CD4-positive, CD25-positive, alpha-beta regulatory T cell (primary cell): Measurements from ENCODE around the gene SSX2IP. TPM values are rescaled to one million over a fixed set of nuclear protein-coding genes. Genes with fewer than 3 reads are reported as not detected.
A peak's percentile ranks its signal among the peaks of the same experiment; 100 is the strongest.

Source experiments
- ATAC-seq, 2 donors: fragments of 150-1000 bp; cut with Tn5 transposase; one replicate each; pipeline ENCODE4 v1.10.0; 2021; ENCODE audit warnings: low read depth in 2 of 2, moderate number of reproducible peaks in 2 of 2, moderate library complexity in 1 of 2
- DNase-seq, 3 donors: peaks; one replicate each; pipeline versions ENCODE4 v3.0.0 to v3.0.0-alpha.2; 2012 to 2022; ENCODE audit warnings: mixed read lengths in 1 of 3
- H3K27ac ChIP-seq: one replicate; pipeline ENCODE4 v1.7.0; 2013; ENCODE audit warnings: mild to moderate bottlenecking, low read length; ENCODE audit not compliant: insufficient read depth, poor library complexity, severe bottlenecking
- H3K27me3 ChIP-seq: one replicate; pipeline ENCODE4 v1.7.0; 2013; ENCODE audit warnings: low read length; ENCODE audit not compliant: control insufficient read depth, insufficient read depth
- H3K36me3 ChIP-seq: one replicate; pipeline ENCODE4 v1.7.0; 2013; ENCODE audit warnings: mild to moderate bottlenecking, low read length, moderate library complexity; ENCODE audit not compliant: control insufficient read depth, insufficient read depth
- H3K4me1 ChIP-seq: 2 replicates; pipeline ENCODE4 v1.7.0; 2013; ENCODE audit warnings: mild to moderate bottlenecking, low read length; ENCODE audit not compliant: insufficient read depth, control insufficient read depth, poor library complexity, severe bottlenecking
- H3K4me3 ChIP-seq: one replicate; pipeline ENCODE4 v1.7.0; 2013; ENCODE audit warnings: low read depth, mild to moderate bottlenecking, low read length, moderate library complexity
- H3K9me3 ChIP-seq, 2 experiments: 1 replicate in 1 of 2; 2 replicates in 1 of 2; pipeline ENCODE4 v1.7.0; 2013; ENCODE audit warnings: low read length in 2 of 2, mild to moderate bottlenecking in 1 of 2, moderate library complexity in 1 of 2; ENCODE audit not compliant: control insufficient read depth in 2 of 2
- H3K27ac Mint-ChIP-seq, 3 donors: one replicate each; pipeline ENCODE4 v1.8.0; 2020 to 2022; ENCODE audit warnings: mild to moderate bottlenecking in 3 of 3, mixed read lengths in 3 of 3, moderate library complexity in 2 of 3
- H3K27me3 Mint-ChIP-seq: one replicate; pipeline ENCODE4 v1.8.0; 2022; ENCODE audit warnings: mild to moderate bottlenecking, mixed read lengths
- H3K36me3 Mint-ChIP-seq: one replicate; pipeline ENCODE4 v1.8.0; 2020; ENCODE audit warnings: mixed read lengths
- H3K4me1 Mint-ChIP-seq, 4 donors: one replicate each; pipeline ENCODE4 v1.8.0; 2020 to 2022; ENCODE audit warnings: mixed read lengths in 4 of 4, mild to moderate bottlenecking in 1 of 4
- H3K4me3 Mint-ChIP-seq, 4 donors: one replicate each; pipeline ENCODE4 v1.8.0; 2020 to 2022; ENCODE audit warnings: mild to moderate bottlenecking in 4 of 4, mixed read lengths in 4 of 4, moderate library complexity in 3 of 4
- H3K9me3 Mint-ChIP-seq, 7 donors: one replicate each; pipeline ENCODE4 v1.8.0; 2020 to 2022; ENCODE audit warnings: mixed read lengths in 7 of 7, mild to moderate bottlenecking in 3 of 7, moderate library complexity in 2 of 7
- polyA plus RNA-seq, 4 donors: library from polyadenylated mRNA; unstranded; fragments of 300-500 nt; fragmentation: Illumina TruSeq; gene quantifications; one replicate each; pipeline ENCODE4 v1.2.3, GENCODE V29; 2021
- total RNA-seq: library from RNA; stranded (reverse); gene quantifications from one replicate; pipeline ENCODE4 v1.2.3, GENCODE V29; 2022

The SSX2IP gene
- total and polyA plus RNA-seq, 5 donors from 2014 or later, result 1.5 to 9.3 (median 2.9) TPM

DNA sequence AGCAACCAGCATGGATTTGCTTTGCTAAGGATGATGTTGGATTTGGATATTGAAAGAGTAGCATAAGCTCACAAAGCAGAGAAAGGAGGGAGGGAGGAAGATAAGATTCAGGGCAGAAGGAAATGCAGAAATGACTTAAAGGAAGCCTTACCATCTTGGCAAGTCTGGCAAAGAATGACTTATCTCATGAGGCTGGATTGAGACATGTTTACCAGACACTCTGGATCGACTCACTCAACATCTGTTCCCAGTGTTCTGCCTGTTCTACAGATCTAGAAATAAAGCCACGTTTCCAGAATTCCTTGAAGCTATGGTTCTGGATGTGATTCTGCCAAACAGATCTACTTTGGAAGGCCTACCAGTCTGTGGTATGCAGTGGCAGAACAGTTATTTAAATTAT, 77.2 kb downstream of the SSX2IP start:
- Mint-ChIP-seq H3K27ac (no peak overlapping the region), H3K27me3 (no peaks in the 10 kb centered on the region), H3K4me3 (no peak overlapping the region), H3K9me3 (peaks cover 0 to 6% (median 2%) of the 10 kb centered on the region in 7 donors), H3K4me1 (peaks cover 0 to 10% (median 3%) of the 10 kb centered on the region in 4 donors), H3K36me3 (no peaks in the 10 kb centered on the region)
- DNase-seq, result no peak
- H3K9me3 ChIP-seq, result peaks cover 0 to 12% of the 10 kb centered on the region in 2 experiments
- no peak for ATAC-seq
- H3K4me3 ChIP-seq, result no peak overlapping the region
- H3K36me3 ChIP-seq, result no peaks in the 10 kb centered on the region
- H3K27ac ChIP-seq, result no peak overlapping the region
- peaks cover 2% of the 10 kb centered on the region for H3K27me3 ChIP-seq
- H3K4me1 ChIP-seq, result no peaks in the 10 kb centered on the region

DNA sequence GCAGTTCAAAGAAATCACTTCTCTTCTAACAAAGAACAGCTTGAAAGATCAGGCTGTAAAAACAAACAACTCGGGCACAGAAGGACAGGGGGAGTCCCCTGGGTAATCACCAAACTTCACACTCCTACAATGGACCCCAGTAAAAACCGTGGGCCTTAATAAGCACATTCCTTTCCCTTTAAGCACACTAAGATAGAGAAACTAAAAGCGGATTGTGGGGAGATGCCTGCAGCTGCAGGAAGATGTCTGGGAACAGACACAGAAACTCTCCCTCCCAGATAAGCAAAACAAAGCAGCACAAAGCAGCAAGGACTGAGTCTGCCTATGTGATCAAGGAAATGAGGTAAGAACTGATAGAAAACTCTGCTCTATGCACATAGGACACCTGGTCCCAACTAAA, 78.5 kb downstream of the SSX2IP start:
- Histone ChIP-seq H3K27ac (peak overlapping the region; percentile 15), H3K4me1 (no peaks in the 10 kb centered on the region), H3K27me3 (peaks cover 2% of the 10 kb centered on the region), H3K9me3 (peaks cover 0 to 12% of the 10 kb centered on the region in 2 experiments), H3K4me3 (no peak overlapping the region), H3K36me3 (no peaks in the 10 kb centered on the region)
- Mint-ChIP-seq H3K27ac (peak overlapping the region; percentile 2 to 82 (median 45)), H3K4me3 (peak overlapping the region in 2 of 4 donors; percentile 10 to 32), H3K36me3 (peaks cover under 1% of the 10 kb centered on the region), H3K9me3 (peaks cover 0 to 12% (median 2%) of the 10 kb centered on the region in 7 donors), H3K27me3 (no peaks in the 10 kb centered on the region), H3K4me1 (peaks cover 0 to 10% (median 3%) of the 10 kb centered on the region in 4 donors)
- peak in 1 of 2 donors; percentile 25 for ATAC-seq
- DNase-seq, result peak in 2 of 3 donors; percentile 9 to 18

DNA sequence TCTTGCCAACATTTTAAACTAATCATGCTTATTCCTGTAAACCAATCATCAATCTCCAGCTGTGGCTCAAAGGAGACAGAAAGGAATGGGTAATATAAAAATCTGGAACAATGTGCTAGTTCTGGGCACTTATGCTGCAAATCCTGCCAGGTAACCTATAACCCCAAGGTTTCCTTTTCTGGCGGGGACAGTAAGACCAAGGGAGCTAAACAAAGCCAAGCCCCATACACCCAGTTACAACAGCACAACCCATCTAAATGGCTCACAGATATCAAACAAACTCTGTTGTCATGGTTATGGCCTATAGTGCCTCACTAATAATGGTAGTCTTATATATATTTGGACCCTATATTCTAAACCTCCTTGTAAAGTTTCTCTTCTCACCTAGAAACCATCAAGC, 79.2 kb downstream of the SSX2IP start:
- Histone ChIP-seq H3K4me3 (no peak overlapping the region), H3K36me3 (no peaks in the 10 kb centered on the region), H3K27me3 (peaks cover 2% of the 10 kb centered on the region), H3K27ac (no peak overlapping the region), H3K9me3 (peaks cover 1 to 18% of the 10 kb centered on the region in 2 experiments), H3K4me1 (no peaks in the 10 kb centered on the region)
- Mint-ChIP-seq H3K36me3 (peaks cover 5% of the 10 kb centered on the region), H3K9me3 (peaks cover 4 to 19% (median 6%) of the 10 kb centered on the region in 7 donors), H3K27ac (peak overlapping the region in 2 of 3 donors; percentile 45 to 82), H3K27me3 (no peaks in the 10 kb centered on the region), H3K4me1 (peaks cover 0 to 10% (median 3%) of the 10 kb centered on the region in 4 donors), H3K4me3 (peak overlapping the region in 1 of 4 donors; percentile 10)
- DNase-seq, result no peak
- ATAC-seq, result no peak

DNA sequence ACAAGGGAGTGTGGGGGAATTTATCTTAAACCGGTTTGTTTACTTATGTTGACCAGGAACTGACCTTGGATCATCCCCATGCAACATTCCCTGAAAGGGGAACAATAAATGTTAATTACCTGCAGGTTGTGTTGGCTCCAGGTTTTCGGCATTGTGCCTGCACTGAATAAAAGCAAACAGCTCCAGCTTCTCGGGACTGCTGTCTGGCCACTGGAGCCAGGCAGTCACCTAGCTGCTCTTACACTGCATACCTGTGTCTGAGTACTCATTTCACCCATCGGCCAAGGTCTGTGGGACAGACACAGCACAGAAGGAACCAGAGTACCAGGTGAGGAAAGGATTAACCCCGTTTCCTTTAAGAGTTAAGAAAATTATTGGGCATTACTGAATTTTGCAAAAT, 83.3 kb downstream of the SSX2IP start:
- Mint-ChIP-seq H3K4me3 (no peak overlapping the region), H3K27me3 (no peaks in the 10 kb centered on the region), H3K36me3 (peaks cover 11% of the 10 kb centered on the region), H3K27ac (no peak overlapping the region), H3K4me1 (peaks cover 0 to 7% (median 3%) of the 10 kb centered on the region in 4 donors), H3K9me3 (peaks cover 6 to 35% (median 14%) of the 10 kb centered on the region in 7 donors)
- H3K4me1 ChIP-seq, result no peaks in the 10 kb centered on the region
- H3K9me3 ChIP-seq, result peaks cover 15 to 27% of the 10 kb centered on the region in 2 experiments
- no peak for DNase-seq
- H3K36me3 ChIP-seq, result no peaks in the 10 kb centered on the region
- no peak for ATAC-seq
- H3K27me3 ChIP-seq, result peaks cover 2% of the 10 kb centered on the region
- H3K27ac ChIP-seq, result no peak overlapping the region
- no peak overlapping the region for H3K4me3 ChIP-seq

DNA sequence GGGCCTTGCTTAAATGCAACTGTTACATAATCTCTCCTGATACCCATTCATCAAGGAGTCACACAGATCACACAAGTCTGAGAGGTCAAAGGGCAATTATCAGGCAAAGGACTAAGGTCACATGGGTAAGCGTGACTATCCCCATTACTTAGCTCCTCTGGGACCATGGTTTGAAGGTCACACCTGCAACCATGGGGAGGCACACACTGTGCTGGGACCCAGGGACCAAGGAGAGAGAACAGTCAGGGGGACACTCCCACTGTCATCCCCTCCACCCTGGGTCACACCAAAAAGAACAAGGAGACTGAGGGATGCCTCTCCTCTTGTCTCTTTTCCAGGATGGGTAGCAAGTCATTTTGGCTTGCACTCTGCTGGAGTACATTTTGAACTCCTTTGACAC, 85.1 kb downstream of the SSX2IP start:
- Histone ChIP-seq H3K9me3 (peaks cover 15 to 27% of the 10 kb centered on the region in 2 experiments), H3K27ac (no peak overlapping the region), H3K4me3 (no peak overlapping the region), H3K36me3 (no peaks in the 10 kb centered on the region), H3K27me3 (peaks cover under 1% of the 10 kb centered on the region), H3K4me1 (no peaks in the 10 kb centered on the region)
- no peak for DNase-seq
- Mint-ChIP-seq H3K4me3 (no peak overlapping the region), H3K9me3 (peaks cover 4 to 35% (median 14%) of the 10 kb centered on the region in 7 donors), H3K4me1 (peaks cover 0 to under 1% (median 0%) of the 10 kb centered on the region in 4 donors), H3K27me3 (no peaks in the 10 kb centered on the region), H3K36me3 (peaks cover 14% of the 10 kb centered on the region), H3K27ac (peak overlapping the region in 1 of 3 donors; percentile 18)
- ATAC-seq, result no peak

DNA sequence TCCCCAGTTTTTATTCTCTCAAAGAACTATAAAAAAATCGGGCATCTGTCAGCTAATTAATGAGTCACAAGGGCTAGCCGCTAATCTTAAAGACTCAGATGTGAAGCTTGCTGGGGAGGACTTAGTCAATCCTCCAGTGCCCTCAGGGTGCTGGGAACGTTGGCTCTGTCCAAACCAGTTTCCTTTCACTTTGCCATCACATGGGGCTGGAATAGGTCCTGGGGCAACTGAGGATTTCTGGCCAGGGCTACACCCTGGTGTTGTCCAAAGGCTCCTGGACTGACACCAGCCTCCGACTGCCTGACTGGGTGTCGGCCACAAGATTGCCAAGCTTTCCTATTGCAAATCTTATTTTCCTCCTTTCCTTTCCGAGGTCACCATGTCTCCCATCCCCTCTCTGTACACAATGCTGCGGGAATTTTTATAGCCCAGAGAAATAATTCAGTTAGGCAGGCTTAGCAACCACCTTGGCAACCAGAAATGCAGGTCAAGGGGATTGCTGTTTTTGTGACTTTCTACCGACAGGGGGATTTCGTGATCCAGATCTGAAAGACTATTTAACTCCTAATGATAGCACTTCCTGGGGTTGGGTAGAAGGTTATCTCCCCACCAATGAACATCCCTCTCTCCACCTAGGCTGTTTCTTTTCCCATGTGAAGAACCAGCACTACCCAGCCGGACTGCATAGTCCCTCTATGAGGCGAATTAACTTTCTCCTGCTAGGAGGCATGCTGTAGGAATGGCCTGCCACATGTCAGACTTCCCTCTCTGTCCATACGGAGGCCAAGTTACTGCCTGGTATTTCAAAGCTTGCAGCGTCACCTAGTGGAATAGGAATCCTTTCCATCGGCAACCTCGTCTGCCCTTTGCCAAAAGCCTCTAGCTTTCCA, 86.1 kb downstream of the SSX2IP start:
- Histone ChIP-seq H3K4me3 (no peak overlapping the region), H3K4me1 (no peaks in the 10 kb centered on the region), H3K9me3 (peaks cover 15 to 27% of the 10 kb centered on the region in 2 experiments), H3K36me3 (no peaks in the 10 kb centered on the region), H3K27ac (no peak overlapping the region), H3K27me3 (no peaks in the 10 kb centered on the region)
- DNase-seq (no peak), ATAC-seq (no peak)
- Mint-ChIP-seq H3K27me3 (no peaks in the 10 kb centered on the region), H3K36me3 (peaks cover 14% of the 10 kb centered on the region), H3K27ac (no peak overlapping the region), H3K4me1 (peaks cover 0 to 9% (median 0%) of the 10 kb centered on the region in 4 donors), H3K4me3 (no peak overlapping the region), H3K9me3 (peaks cover 4 to 35% (median 14%) of the 10 kb centered on the region in 7 donors)

DNA sequence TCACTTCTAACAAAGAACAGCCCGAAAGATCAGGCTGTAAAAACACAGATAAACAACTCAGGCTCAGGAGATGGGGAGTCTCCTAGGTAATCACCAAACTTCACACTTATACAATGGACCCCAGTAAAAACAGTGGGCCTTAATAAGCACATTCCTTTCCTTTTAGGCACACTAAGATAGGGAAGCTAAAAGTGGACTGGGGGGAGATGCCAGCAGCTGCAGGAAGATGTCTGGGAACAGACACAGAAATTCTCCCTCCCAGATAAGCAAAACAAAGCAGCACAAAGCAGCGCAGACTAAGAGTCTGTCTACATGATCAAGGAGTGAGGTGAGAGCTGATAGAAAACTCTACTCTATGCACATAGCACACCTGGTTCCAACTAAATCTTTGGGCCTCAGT, 87.0 kb downstream of the SSX2IP start:
- Mint-ChIP-seq H3K36me3 (peaks cover 14% of the 10 kb centered on the region), H3K4me3 (no peak overlapping the region), H3K9me3 (peaks cover 4 to 35% (median 14%) of the 10 kb centered on the region in 7 donors), H3K4me1 (peaks cover 0 to 9% (median 0%) of the 10 kb centered on the region in 4 donors), H3K27me3 (no peaks in the 10 kb centered on the region), H3K27ac (no peak overlapping the region)
- Histone ChIP-seq H3K4me3 (no peak overlapping the region), H3K9me3 (peaks cover 15 to 27% of the 10 kb centered on the region in 2 experiments), H3K36me3 (no peaks in the 10 kb centered on the region), H3K27ac (no peak overlapping the region), H3K27me3 (no peaks in the 10 kb centered on the region), H3K4me1 (no peaks in the 10 kb centered on the region)
- ATAC-seq (no peak), DNase-seq (no peak)
